RWPE2 (cell line): ENCODE results near the gene KIAA1217.

Experiments used
- ATAC-seq: fragments of 200-7000 bp; cut with Tn5 transposase; 3 replicates; pipeline ENCODE4 v1.9.1; 2021; ENCODE audit warnings: low read depth
- DNase-seq: peaks from one replicate; pipeline ENCODE4 v3.0.0-alpha.2; 2020; ENCODE audit warnings: low spot score
- H3K27ac ChIP-seq: fragments of 450-650 bp; 2 replicates; pipeline ENCODE4 v1.5.1; 2017; ENCODE audit warnings: mild to moderate bottlenecking; ENCODE audit not compliant: poor library complexity, severe bottlenecking
- H3K27me3 ChIP-seq: fragments of 250-450 bp; sonication (Bioruptor Pico); 2 replicates; pipeline ENCODE4 v1.5.1; 2021; ENCODE audit warnings: mild to moderate bottlenecking, moderate library complexity; ENCODE audit not compliant: insufficient read depth, poor library complexity, severe bottlenecking
- H3K36me3 ChIP-seq: fragments of 250-450 bp; sonication (Bioruptor Pico); 2 replicates; pipeline ENCODE4 v1.5.1; 2020; ENCODE audit warnings: low read depth, mild to moderate bottlenecking, moderate library complexity
- H3K4me1 ChIP-seq: fragments of 250-450 bp; sonication (Bioruptor Pico); 2 replicates; pipeline ENCODE4 v1.5.1; 2021; ENCODE audit warnings: mild to moderate bottlenecking, moderate library complexity; ENCODE audit not compliant: insufficient read depth, poor library complexity, severe bottlenecking
- H3K4me3 ChIP-seq: fragments of 250-450 bp; sonication (Bioruptor Pico); 2 replicates; pipeline ENCODE4 v1.5.1; 2021; ENCODE audit warnings: mild to moderate bottlenecking, moderate library complexity; ENCODE audit not compliant: severe bottlenecking
- H3K9me3 ChIP-seq: fragments of 250-450 bp; sonication (Bioruptor Pico); 2 replicates; pipeline ENCODE4 v1.5.1; 2021; ENCODE audit warnings: mild to moderate bottlenecking, moderate library complexity; ENCODE audit not compliant: severe bottlenecking
- TF ChIP-seq, protein P1 (sequence below): fragments of 450-650 bp; IDR thresholded peaks from one replicate; pipeline ENCODE4 v1.5.1; 2017; ENCODE audit warnings: mild to moderate bottlenecking, moderate library complexity; ENCODE audit not compliant: poor library complexity, severe bottlenecking

Gene KIAA1217

DNA sequence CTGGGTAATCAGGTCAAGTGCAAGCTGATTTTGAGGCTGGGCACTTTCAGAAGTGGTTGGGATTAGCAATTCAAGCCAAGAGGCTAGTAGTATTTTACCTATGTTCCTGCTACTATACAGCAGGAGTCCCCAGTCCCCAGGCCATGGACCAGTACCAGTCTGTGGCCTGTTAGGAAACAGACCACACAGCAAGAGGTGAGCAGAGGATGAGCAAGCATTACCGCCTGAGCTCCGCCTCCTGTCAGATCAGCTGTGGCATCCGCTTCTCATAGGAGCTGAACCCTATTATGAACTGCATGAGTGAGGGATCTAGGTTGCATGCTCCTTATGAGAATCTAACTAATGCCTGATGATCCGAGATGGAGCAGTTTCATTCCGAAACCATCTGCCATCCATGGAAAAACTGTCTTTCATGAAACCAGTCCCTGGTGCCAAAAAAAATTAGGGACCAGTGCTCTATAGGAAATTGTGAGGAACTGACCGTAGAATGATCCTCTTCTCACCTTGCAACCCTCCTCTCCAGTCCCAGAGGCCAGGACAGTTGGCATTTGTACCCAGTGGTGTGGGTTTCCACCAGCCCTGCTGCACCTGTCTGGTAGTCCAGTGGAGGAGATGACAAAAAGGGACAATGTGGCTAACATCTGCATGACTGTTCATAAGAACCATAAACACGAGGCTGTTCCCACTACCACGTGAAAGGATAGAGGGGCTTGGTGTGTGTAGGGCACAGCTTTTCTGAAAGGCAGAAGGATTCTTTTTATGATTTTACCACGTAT, 172.5 kb downstream of the KIAA1217 start:
- TF ChIP-seq, protein P1, sequence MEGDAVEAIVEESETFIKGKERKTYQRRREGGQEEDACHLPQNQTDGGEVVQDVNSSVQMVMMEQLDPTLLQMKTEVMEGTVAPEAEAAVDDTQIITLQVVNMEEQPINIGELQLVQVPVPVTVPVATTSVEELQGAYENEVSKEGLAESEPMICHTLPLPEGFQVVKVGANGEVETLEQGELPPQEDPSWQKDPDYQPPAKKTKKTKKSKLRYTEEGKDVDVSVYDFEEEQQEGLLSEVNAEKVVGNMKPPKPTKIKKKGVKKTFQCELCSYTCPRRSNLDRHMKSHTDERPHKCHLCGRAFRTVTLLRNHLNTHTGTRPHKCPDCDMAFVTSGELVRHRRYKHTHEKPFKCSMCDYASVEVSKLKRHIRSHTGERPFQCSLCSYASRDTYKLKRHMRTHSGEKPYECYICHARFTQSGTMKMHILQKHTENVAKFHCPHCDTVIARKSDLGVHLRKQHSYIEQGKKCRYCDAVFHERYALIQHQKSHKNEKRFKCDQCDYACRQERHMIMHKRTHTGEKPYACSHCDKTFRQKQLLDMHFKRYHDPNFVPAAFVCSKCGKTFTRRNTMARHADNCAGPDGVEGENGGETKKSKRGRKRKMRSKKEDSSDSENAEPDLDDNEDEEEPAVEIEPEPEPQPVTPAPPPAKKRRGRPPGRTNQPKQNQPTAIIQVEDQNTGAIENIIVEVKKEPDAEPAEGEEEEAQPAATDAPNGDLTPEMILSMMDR = no peak
- H3K27ac ChIP-seq = peak overlapping the region; percentile 95
- no peak for ATAC-seq

DNA sequence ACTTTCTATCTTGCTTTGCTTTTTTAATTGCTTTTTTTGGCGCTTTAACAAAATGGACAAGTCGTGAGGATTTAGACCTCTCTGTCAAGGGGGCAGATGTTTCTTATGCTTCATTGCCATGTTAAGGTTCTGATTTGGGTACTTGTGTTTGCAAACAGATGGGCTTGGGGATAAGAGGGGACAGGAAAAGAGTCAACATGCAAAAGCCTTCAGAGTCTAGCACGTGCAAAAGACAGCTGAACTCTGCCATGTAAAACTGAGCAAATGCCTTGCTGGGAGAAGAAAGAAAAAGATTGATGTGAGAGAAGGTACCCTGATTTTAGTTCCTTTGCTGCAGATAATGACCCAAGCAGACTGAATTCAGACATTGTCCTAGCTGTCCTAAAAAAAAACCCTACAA, 173.1 kb downstream of the KIAA1217 start:
- peaks cover 17% of the 10 kb centered on the region for H3K4me1 ChIP-seq

More for the DNA sequence above, 172.5 kb downstream of the KIAA1217 start:
- no peak for DNase-seq
- H3K4me1 ChIP-seq = peaks cover 17% of the 10 kb centered on the region
- peaks cover 17% of the 10 kb centered on the region for H3K36me3 ChIP-seq
- H3K4me3 ChIP-seq = no peak overlapping the region
- H3K9me3 ChIP-seq = no peaks in the 10 kb centered on the region
- no peaks in the 10 kb centered on the region for H3K27me3 ChIP-seq

DNA sequence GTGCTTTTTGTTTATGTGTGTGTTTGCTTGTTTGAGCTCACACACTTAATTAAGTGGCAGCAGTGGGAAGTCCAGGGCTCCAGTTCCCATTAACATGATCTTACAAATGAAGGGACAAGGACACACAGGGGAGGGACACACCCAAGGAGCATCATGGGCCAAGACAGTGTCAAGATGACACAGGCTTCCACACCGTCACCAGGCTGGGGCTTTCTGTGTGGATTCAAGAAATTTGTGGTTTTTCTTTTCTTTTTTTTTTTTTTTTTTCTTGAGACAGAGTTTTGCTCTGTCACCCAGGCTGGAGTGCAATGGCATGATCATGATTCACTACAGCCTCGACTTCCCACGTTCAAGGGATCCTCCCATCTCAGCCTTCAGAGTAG, 173.6 kb downstream of the KIAA1217 start:
- H3K27ac ChIP-seq = peak overlapping the region; percentile 95
- DNase-seq (no peak), ATAC-seq (no peak)
- peaks cover 17% of the 10 kb centered on the region for H3K4me1 ChIP-seq
- H3K4me3 ChIP-seq = no peak overlapping the region
- TF ChIP-seq, protein P1 = no peak
- H3K9me3 ChIP-seq = no peaks in the 10 kb centered on the region
- no peaks in the 10 kb centered on the region for H3K27me3 ChIP-seq
- peaks cover 17% of the 10 kb centered on the region for H3K36me3 ChIP-seq

More for the DNA sequence above, 173.1 kb downstream of the KIAA1217 start:
- DNase-seq (no peak), ATAC-seq (no peak)
- Histone ChIP-seq H3K27ac (peak overlapping the region; percentile 95), H3K4me3 (no peak overlapping the region), H3K9me3 (no peaks in the 10 kb centered on the region), H3K27me3 (no peaks in the 10 kb centered on the region), H3K36me3 (peaks cover 17% of the 10 kb centered on the region)
- TF ChIP-seq, protein P1 = no peak

DNA sequence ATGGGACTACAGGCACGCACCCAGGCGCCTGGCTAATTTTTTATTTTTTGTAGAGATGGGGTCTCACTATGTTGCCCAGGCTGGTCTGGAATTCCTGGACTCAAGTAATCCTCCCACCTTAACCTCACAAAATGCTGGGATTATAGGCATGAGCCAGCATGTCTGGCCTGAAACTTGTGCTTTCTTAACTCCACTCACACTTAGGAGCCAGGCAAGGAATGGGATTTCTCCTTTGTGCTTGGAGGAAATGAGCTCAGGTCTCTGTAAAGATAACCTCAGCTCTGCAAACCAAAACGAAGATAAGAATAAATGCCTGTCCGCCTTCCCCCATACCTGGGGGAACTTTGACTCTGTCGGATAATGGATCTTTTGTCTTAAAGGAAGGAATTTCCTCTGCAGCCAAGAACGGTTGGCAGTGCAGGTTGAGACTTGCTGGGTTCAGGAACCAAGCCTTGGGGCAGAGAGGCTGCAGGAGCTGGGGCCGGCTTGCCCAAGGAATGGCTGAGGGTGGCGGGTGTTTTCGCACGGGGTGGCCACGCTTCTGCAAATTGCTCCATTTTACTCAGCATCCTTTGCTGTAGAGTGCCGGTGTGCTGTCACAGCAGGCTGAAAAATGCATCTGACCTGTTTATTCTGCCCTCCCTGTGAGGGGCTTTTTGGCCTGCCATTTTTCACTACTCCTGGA, 174.2 kb downstream of the KIAA1217 start:
- H3K4me1 ChIP-seq = peaks cover 17% of the 10 kb centered on the region
- TF ChIP-seq, protein P1 = no peak
- no peaks in the 10 kb centered on the region for H3K27me3 ChIP-seq
- H3K4me3 ChIP-seq = no peak overlapping the region
- peak; percentile 92 for DNase-seq
- peaks cover 17% of the 10 kb centered on the region for H3K36me3 ChIP-seq
- no peaks in the 10 kb centered on the region for H3K9me3 ChIP-seq
- peak; percentile 86 for ATAC-seq
- peak overlapping the region; percentile 95 for H3K27ac ChIP-seq
